Measurements from ENCODE around the gene FZD4.
"Not testable (repeated sequence)": the region's sequence is repeated elsewhere in the genome, so short reads cannot be mapped to it uniquely, and the experiment has no call there.

The FZD4 gene

DNA sequence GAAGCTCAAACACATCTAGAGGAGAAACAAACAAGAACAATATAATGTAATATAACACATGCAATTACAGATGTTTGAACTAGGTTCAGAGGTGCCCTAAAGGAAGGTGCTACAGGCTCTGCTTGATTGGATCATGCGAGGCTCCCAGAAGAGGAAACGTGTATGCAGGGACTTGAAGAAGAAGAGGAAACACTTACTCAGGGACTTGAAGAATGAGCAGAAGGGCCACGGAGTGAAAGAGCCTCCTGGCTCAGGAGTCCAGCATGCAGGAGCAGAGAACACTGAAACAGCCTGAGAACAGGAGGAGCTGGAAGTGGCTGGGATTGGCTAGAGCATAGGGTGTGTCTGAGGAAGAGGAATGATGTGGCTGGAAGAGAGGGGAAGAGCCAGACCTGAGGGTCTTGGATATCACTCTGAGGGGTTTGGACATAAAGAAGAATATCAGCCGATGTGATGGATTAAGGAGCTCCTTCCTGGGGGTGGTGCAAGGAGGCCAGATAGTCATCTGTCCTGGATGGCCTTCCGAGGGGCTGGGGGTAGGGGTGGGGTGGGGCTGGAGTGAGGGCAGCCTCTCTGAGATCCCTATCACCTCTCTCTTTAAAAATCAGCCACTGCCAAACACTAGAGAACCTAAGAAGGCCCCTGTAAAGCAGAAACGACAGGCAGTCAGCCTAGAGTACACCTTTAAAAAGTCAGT, 16.8 kb downstream of the FZD4 start:
- DNase-seq (ENCODE audit: low spot score), result no peak

DNA sequence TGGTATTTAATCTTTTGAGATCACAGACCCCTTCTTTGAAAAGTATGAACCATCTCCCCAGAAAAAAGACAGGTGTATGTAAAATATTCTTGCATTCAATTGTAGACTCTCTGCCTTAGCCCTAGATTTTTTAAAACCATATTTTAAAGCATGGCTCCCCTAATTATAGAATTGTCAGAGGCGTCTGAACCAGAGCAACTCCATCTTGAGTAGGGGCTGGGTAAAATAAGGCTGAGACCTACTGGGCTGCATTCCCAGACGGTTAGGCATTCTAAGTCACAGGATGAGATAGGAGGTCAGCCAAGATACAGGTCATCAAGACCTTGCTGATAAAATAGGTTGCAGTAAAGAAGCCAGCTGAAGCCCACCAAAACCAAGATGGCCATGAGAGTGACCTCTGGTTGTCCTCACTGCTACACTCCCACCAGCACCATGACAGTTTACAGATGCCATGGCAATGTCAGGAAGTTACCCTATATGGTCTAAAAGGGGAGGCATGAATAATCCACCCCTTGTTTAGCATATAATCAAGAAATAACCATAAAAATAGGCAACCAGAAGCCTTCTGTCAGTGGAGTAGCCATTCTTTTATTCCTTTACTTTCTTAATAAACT, 17.9 kb downstream of the FZD4 start:
- DNase-seq (ENCODE audit: low spot score), result not testable (repeated sequence)

DNA sequence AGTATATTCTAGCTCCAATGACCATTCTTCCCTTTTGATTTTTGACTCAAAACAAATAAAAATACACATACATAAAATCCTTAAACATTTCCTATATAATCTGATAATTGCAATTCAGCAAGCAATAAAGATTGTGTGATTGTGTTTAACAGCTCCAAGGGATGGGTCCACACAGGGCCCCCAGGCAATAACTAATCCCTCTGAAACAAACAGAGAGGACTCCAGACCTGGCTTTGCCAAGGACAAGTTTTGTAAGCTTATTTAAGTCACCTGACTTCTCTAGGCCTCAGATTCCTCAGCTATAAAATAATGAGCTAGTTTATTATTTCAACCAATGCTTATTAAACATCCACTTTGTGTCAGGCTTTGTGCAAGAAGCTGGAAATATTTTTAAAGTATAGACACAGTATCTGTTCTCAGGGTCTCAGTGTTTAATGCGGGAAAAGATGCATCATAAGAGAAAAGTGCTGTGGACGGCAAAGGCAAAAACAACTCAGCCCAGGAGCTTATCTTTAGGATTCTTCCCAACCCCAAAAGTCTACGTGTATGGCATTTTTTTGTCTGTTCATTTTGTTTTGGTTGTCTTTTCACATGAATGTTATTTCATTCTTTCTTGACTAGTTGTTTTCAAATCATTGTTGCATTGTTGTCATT, 20.1 kb downstream of the FZD4 start:
- DNase-seq (ENCODE audit: low spot score), result no peak

DNA sequence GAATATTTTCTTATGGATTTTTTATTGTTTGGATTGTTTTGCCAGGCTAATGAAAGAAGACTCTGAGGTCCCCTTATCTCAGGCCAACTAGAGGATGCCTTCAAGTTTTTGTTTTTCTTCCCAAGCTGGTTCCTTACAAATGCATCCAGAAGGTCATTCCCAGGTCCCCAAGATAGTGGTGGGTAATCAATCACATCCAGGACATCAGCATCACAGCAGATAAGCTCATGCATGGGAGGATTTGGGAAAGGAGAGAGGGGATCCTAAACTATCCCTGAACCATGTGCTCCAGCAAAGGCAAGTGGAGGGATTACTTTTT, 20.7 kb downstream of the FZD4 start:
- no peak for DNase-seq (ENCODE audit: low spot score)

DNA sequence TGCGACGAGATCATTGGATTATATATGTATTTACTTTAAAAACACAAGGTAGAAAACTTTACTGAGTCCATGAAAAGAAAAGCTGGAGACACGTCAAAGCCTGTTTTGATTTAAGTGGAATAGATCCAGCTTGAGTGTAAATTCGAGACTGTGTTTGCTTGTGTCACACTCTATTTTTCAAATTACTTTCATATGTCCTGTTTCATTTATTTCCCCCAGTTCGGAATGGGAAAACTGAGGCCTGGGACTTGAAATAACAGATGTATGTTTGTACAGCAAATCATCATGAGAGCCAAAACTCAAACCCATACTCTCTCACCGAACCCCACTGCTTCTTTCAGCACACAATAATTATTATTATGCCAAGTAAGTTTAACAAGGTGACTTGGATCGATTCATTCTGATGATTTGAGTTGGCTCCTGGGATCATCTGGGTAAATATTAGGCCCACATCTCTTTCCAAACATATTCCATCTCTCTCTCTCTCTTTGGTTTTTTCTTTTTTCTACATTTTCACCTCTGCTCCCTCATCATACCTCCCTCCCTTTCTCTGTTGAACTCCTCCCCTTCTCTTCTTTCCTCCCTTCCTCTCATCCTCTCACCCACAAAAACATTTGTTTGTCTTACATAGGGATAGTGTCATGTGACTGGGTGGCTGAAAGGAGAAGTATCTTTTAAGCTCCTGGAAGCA, 21.2 kb downstream of the FZD4 start:
- DNase-seq (ENCODE audit: low spot score), result no peak

DNA sequence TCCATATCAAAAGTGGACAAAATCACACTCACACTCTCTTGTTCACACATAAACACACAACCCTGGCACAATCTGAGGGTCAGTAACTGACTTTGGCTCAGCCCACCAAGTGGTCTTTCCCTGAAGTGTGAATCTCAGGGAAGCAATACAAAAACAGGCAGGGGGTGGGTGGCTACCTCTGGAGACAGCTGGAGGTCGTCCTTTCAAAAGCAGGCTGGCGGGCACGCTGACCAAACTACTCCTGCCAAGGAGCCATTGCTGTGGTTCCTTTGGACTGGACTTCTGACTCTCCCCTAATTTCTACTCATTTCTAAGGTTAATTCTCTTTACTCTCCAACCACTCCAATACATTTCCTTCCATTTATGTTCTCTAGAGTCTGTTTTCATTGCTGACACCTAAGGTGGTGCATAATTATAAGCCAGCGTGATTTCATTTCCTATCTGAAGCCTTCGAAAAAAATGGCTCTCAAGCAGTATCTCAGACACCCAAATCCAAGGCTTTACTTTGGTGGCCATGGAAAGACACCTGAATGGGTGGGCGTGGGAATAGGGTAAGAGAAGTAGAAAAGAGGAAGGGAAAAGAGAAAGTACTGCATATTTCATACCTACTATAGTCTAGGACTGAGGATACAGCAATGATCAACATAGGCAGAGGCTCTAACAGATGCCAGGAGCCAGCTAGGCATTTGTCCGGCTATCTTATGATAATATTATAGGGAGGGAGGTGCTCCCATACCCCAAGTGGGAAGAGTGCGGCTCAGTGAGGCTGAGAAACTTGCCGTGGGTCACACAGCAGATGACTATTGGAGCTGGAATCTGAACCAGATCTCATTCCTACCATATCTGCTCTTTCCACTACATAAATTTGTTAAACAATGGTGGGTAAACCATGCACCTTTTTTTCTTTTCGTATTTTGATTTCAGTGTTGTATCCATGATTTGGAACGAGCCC, 22.0 kb downstream of the FZD4 start:
- DNase-seq (ENCODE audit: low spot score), result no peak

DNA sequence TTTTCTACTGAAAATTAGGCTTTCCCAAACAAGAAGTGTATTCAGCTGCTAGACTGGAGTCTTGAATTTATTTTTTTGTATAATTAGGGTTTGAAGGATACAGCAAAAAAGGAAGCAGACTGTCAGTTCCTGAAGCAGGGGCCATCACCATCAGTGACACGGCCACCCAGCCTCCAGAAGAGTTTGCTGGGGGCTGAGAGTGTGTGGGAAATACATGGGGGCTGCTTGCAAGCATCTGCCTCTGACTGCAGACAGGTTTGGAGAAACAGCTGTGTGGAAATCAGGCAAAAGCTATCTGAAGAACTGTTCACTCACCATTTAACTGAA, 23.0 kb downstream of the FZD4 start:
- no peak for DNase-seq (ENCODE audit: low spot score)

DNA sequence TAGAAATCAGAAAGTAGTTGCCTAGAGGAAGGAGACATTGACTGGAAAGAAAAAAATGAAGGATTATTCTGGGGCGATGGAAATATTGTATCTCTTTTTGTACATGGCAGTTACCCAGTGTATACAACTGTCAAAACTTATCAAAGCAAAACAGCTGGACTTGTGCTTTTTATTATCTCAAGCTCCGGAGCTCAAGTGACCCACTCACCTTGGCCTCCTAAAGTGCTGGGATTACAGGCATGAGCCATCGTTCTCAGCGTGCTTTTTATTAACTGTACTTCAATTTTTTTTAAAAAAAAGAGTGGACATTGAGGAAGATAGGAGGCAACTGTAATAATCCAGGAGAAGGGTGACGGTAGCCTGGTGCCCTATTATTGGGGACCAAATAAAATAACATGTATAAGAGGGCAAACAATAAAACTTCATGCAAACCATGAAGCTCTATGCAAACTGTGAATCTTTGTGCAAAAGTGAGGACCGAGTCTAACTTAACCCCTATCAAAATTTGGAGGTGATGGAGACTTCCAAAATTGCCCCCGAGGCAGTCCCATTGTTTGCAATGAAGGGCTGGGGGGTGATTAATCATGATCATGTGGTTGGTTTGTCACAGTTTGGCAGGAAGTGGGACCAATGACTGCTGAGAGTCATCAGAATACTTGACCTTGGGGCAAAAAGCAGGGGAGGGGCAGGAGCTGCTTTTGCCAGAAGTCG, 23.5 kb downstream of the FZD4 start:
- no peak for DNase-seq (ENCODE audit: low spot score)

DNA sequence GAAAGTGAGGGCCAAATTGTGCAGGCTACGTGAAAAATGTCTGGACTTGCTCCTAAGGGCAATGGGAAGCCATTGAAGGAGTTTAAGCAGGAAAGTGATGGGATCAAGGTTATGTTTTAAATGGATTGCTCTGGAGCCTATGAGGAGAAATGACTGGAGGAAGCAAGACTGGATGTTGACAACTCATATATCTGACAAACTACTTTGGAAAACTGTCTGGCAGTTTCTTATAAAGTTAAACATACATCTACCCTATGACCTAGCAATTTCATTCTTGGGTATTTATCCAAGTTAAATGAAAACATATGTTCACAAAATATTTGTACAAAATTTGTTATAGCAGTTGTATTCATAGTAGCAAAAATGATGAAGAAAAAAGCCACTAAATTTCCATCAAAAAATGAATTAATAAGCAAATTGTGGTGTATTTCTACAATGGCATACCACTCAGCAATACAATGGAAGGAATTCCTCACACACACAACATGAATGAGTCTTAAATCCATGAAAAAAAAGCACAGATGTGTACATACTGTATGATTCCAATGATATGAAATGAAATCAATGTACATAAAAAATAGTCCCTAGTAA, 24.1 kb downstream of the FZD4 start:
- DNase-seq (ENCODE audit: low spot score), result no peak

DNA sequence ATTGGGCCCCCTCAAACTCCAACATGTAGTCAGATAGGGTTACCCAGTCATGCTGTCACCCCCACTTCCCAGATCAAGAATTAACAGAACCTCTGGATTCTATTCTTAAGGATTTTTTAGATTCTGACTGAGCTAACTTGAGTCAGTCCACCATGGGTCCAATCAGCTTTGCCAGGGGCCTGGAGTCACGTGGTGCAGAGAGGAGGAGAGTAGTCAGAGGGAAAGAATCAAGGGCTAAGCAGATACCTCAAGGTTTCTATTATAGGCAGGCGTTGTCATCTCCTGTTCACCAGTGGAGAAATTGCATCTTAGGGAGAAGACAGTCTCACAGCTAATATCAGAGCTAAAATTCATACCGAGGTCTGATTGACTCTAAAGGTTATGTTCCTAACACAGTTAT, 28.2 kb downstream of the FZD4 start:
- DNase-seq (ENCODE audit: low spot score), result no peak

DNA sequence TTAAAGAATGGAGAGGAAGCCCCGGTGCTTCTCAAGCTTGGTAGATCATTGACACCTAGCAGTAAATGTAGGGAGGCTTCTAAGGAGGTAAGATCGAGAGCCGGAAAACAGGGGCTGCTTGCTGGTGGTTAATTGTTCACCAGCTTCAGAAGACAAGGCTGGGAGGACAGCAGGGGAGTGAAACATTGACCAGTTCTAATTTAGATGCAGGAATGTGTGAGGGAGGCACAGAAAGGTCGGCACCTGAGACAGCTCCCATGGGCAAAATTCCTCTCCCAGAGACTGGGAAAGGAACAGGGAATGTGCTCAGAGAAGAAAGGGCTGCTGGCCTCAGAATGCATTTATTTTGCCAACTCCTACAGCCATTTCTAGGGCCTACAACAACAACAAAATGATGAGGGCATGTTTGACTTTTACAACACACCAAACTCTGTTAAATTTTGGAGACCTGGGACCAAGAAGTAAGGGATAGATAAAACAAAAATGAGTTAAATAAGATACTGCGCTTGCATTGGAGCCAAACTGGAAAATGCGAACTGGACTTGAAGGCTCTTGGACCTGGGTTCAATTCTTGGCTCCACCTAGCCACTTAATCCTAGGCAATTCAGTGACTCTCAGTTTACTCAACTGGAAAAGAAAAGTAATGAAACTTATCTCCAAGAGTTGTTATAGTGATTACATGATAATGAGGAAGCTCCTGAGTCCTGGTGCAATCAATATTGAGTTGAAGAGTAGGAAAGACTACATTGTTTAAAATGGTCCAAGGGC, 31.0 kb downstream of the FZD4 start:
- no peak for DNase-seq (ENCODE audit: low spot score)

DNA sequence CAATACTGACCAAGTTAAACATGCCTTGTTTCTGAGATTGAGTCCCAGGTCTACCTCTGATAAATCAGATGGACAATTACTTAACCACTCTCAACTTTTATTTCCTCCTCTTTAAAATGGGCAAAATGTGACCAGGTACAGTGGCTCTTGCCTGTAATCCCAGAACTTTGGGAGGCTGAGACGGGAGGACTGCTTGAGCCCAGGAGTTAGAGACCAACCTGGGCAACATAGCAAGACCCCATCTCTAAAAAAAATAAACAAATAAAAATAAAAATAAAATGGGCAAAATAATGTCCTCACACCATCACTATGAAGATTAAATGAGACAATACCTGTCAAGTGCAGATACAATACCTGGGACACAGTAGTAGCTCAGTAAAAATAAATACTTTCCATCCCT, 33.0 kb downstream of the FZD4 start:
- DNase-seq (ENCODE audit: low spot score), result no peak

DNA sequence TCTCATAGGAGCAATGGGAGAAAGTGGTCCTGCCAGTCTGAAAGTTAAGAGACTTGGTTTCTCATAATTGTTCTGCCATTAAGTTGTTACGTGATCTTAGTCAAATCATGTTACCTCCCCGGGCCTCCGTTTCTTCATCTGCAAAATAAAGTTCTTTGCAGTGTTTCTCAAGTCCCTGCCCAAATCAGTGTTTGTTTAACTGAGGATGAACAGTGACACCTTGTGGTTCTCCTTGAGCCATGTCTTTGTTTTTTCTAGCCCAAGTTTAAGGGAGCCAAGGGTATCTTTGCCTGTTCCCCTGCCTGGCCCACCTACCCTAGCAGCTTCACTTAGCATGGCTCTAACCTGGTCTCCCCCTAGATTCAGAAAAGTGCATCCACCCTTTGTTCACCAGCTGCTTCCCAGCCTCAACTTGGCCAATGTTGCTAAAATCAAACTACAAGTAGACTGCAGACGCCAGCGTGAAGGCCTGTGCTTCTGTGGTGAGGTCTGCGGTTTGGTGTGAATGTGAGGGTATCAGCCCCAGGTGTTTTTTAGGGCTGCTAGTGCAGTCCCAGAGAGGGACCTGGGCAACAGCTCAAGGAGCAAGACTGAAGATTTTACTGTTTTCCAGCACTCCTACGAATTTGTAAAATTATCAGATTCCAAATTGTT, 35.5 kb downstream of the FZD4 start:
- DNase-seq (ENCODE audit: low spot score), result peak; percentile 64

DNA sequence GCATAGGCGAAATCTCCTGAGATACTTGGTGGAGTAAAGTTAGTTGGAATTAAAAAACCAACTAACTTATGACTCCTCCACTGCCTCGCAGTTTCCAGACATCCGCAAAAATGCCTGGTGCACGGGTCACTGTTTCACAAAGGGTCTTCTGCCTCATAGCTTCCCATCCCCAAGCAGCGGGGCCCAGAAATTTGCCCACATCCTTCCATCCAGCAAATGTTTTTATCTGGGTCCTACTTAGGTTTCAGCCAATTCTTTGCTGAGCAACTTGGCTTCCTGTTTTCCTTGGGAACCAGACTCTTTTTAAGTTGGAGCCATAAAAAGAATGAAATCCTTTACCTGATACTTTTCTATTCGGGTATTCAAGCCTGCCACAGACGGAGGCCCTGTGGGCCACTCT, 36.2 kb downstream of the FZD4 start:
- no peak for DNase-seq (ENCODE audit: low spot score)

DNA sequence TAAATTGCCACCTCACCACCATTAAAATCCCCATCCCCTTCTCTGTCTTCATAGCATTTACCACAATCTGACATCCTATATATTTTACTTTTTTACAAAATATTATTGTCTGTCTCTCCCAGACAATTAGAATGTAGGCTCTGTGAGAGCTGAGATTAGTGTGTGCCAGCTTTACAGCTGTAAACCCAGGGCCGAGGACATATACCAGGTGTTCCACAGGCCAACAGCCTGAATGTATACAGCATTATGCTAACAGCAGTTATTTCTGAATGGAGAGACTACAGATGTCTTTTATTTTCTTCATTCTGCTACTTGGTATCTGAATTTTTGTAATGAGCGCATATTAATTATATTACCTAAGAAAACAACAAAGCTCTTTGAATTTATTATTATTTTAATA, 36.7 kb downstream of the FZD4 start:
- no peak for DNase-seq (ENCODE audit: low spot score)

DNA sequence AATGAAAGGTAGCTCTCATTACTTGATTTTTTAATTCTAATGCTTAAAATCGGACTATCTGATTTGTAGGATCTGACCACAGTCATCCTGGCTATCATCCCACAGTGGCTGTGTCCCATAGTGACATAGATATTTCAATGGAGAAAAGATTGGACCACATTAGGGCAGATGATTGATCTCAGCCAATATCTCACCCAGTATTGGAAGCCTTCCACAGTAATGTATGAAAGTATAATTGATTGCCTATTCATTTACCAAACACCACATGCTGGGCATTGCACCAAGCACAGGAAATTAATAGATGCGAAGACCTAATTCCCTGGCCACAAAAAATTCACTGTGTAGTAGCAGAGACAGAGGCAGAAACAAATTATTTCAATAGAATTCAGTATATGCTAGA, 37.6 kb downstream of the FZD4 start:
- DNase-seq (ENCODE audit: low spot score), result no peak

DNA sequence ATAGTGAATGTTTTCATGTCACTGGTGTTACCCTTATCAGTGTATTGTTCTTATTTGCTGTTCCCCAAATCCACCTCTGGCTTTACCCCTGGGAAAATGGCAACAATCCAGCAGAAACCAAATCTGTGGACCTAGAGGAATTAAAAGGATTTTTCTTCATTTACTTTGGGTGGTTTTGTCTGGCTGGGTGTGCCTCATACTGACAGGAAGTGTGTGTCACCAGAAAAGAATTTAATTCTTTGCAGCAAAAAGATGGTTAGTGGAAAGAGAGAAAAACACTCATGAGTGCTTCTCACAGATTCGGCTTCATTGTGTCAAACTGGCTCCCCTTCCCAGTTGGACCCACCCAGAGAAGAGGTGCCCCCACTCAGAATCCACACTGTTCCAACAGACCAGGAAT, 38.9 kb downstream of the FZD4 start:
- DNase-seq (ENCODE audit: low spot score), result peak; percentile 79

DNA sequence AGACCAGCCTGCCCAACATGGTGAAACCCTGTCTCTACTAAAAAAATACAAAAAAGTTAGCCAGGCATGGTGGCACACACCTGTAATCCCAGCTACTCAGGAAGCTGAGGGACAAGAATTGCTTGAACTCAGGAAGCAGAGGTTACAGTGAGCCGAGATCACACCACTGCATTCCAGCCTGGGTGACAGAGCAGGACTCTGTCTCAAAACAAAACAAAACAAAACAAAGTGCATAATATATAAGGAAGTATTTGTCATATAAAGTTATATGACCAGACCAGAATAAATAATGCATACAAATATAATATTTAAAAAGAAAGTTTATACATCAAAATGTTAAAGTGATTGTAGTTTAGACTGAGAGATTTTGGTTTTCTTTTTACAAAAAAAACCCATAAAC, 39.3 kb downstream of the FZD4 start:
- DNase-seq (ENCODE audit: low spot score), result not testable (repeated sequence)

DNA sequence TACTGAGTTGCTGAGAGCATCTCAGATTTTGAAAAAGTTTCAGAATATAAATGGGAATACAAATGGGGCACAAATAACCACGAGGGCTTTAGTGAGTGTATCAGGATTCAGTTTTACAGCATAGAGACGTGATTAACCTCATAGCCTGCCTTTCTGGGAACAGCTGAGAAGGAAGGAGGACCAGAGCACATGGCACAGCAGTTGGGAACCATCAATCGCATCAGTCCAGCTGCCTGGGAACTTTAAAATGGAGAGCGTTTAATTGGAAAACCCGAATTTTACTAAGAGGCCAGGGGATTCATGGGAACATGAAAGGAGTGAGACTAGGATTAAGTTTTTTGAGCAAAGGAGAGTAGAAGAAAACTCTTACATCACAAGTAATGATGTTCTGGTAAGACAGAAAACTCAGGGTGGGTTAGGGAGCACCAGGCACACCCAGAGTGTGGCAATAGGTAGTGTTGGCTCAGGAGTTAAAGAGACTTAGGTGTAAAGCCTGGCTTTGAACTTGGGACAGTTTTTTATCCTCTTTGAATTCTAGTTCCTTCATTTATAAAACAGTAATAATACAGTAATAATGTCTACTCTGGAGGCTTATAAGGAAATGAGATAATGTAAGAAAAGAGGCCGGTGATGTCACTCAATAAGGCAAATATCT, 40.2 kb downstream of the FZD4 start:
- no peak for DNase-seq (ENCODE audit: low spot score)
